ENCODE results near the gene LARGE1.

Gene LARGE1

DNA sequence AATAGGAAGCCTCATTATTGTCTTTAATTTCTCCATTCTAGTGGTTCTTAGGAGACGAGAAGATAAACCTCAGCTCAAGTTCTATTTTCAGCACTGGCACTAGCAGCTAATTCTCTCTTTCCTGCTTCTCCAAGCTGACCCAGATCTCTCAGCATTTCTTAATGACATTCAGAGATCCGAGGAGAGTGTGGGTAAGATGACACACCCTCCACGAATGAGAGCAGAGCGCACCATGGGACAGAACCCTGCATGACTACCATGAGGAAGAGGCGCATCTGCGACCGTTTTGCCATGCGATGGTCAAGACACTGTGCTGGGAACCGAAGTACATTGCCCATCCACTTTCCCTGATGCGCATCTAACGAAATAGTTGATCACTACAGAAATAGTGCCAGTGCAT, 241.8 kb downstream of the LARGE1 start:
- in situ Hi-C loops (cut with MboI; ENCODE audit: low sequenced_read_pairs), result no loop called here

DNA sequence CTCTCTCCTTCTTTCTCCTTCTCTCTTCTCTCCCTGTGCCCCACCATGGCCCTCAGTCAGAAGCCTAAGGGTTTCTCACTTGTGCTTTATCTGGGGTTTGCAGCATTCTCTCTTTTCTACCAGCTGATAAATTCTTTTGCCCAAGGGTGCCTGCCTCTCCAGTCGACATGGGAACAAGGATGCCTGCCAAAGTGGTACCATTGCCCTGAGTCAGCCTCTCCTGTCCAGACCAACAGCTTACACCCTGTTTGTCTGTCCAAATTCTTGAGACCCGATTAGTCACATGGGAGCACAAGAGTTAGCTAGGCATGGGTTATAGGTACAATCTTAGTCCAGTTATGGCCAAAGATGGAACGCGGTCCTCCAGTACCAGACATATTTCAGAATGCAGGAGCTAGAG, 242.7 kb downstream of the LARGE1 start:
- in situ Hi-C loops (cut with MboI; ENCODE audit: low sequenced_read_pairs), result no loop called here

DNA sequence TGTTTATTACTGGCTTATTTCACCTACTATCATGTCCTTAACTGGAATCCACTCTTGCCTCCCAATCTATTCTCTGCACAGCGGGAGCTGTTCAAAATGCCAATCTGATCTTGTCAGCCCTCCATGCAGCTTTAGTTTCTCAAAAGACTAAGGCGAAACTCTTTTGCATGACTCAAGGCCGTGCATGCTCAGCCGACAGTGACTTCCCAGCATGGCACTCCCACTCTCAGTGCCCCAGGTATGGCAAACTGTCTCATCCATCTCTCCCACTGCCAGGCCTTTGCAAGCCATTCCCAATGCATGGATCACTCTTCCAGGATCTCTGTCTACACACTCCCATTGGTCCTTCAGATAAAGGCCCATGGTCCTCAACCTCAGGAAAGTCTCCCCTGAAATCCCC, 245.9 kb downstream of the LARGE1 start:
- in situ Hi-C loops (cut with MboI; ENCODE audit: low sequenced_read_pairs), result no loop called here

DNA sequence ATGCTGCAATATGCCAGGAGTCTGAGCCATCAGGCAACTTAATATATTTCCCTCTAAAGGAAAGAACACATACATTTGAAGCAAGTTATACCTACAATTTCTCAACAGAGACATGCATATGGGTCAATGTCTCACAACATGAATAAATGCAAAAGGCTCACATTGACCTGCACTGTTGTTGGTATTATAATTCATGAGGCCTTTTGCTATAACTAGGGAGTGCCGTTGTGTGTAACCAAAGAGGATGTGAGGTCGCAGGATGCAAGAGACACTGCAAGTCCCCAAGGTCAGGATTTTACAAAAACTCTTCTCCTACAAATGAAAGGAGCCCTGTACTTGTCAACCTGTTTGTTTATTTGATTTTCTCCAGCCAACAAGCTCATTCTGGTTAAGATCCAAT, 250.5 kb downstream of the LARGE1 start:
- in situ Hi-C loops (cut with MboI; ENCODE audit: low sequenced_read_pairs), result no loop called here

DNA sequence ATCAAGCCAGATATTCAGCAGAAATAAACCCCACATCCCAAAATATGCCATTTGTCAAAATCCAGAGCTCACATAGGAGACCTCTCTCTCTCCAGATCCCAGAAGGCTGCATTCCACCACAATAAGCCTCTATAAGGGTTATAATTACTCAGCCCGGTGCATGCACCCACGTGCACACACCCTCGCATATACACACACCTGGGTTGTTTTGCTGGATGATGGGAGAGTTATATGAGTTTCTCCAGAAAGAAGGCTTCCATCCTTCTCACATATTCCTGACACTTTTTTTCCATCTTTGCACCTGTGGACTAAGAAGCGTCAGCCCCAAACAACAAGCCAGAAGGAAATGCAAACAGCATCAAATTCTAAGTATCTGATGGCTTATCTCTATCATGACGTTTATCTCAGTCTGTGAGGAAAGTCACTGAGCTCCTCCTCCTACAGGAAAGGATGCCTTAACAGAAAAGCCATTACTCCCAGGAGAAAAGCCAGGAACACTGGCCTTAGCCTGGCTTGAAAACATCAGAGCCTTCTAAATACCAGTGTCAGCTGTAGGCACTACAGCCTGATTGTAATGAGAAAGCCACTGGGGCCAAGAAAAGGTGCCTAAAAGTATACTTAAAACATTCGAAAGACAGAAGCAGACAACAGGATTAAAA, 253.2 kb downstream of the LARGE1 start:
- in situ Hi-C loops (cut with MboI; ENCODE audit: low sequenced_read_pairs), result no loop called here

DNA sequence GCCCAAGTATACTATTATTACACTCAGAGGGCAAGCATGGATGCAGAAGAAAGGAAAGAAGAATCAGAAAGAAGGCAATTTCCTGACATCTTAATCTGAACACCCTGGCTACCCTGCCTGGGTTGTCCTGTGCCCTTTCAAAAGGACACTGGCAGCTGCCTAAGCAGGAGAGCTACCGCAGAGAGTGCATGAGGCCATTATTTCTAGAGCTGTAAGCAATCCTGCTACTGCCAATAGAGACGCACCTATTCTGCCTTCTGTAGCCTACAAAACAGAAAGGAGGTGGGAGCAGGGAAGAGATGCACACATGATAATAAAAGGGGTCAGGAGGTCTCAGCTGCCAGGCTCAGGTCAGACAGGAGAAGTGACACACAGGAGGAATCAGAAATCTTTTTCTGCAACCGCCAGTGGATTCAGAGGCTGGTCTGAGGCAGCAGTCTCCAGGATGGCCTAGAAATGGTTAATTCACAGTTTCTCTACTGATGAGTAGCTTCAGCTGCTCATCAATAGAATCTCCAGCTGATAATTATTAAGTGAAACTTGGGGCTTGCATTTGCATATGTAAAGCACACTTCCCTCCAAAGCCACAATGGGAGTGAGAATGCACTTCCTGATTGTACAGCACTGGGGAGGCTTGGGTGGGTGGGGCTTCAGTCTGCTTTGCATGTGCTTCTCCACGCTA, 253.9 kb downstream of the LARGE1 start:
- in situ Hi-C loops (cut with MboI; ENCODE audit: low sequenced_read_pairs), result no loop called here

DNA sequence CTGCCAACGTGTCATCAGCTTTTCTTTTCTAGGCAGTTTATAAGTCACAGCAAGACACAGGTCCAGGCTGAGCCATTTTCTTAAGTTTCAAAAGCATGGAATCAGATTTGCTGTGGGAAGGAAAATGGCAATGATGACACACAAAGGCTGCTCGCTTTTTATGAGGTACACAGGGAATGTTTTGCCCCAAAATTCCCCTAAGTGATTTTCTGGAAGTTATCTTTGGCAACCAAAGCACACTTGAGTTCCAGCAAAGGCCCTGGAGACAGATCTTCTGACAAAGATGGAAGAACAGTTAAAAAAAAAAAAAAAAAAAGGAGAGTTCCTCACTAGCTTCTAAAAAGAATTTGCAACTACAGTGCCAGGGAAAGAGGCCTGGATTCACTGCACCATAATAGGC, 260.8 kb downstream of the LARGE1 start:
- in situ Hi-C loops (cut with MboI; ENCODE audit: low sequenced_read_pairs), result no loop called here

DNA sequence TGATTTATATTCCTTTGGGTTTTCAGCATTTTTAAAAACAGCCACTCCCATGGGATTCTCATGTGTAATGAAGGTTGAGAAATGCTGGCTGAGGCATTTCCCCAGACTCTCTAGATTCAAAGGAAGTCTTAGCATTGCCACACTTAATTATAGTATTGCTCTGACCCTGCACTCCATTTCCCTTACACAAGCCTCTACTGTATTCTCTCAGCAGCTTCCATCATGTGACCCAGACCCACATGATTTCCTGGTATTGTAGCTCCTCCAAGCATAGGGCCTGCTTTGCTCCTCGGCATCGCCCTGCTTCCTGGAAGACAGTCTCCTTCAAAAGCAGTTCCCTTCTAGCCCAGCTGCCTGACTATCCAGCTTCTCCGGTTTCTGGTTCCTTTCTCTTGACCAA, 261.5 kb downstream of the LARGE1 start:
- in situ Hi-C loops (cut with MboI; ENCODE audit: low sequenced_read_pairs), result no loop called here

DNA sequence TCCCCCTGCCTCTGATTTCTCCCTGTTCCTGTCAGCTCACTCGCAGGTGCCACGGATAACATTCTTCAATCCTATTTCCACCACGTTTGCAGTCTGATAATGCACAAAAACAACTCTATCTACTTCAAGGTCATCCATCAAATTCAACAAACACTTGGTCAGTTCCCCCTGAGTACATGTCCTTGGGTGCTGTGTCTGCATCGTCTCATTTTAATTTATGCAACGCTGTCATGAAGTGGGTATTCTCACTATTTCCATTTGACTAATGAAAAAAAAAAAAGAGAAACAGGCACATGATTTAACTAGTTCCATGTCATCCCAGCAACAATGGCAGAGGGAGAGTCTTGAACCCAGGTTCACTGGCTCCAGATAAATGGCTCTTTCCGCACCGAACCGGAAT, 262.6 kb downstream of the LARGE1 start:
- in situ Hi-C loops (cut with MboI; ENCODE audit: low sequenced_read_pairs), result no loop called here

DNA sequence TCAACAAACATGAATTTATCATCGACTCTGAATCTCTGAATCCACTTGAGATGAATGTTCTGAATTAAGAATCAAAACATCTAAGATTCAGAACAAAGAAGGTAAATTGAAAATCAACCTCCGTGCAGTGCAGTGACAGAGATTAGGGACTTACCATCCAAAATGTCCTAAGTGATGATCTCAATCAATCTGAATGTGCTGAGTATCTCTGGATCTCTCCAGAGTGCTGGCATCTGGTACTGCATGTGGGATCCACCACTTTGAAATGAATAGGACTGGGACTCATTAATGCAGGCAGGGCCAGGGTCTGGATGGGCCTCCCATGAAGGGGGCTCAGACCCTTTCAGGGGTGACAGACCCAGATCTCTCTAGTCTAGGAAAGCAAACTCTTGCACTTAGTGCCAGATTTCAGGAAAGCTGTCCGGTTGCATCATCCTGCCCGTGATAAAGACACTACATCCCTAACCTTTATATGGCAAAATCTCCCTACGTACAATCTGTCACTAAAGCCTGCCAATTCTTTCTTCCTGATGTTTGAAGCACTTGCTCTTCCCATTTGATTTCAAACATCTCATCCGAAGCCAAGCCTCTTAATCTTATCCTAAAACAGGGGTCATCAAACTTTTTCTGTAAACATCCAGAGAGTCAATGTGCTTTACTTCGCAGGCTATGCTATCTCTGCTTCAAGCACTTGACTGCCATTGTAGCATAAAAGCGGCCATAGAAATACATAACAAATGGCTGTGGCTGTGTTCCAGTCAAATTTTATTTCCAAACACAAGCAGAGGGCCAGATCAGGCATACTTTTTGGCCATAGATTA, 263.3 kb downstream of the LARGE1 start:
- in situ Hi-C loops (cut with MboI; ENCODE audit: low sequenced_read_pairs), result no loop called here

DNA sequence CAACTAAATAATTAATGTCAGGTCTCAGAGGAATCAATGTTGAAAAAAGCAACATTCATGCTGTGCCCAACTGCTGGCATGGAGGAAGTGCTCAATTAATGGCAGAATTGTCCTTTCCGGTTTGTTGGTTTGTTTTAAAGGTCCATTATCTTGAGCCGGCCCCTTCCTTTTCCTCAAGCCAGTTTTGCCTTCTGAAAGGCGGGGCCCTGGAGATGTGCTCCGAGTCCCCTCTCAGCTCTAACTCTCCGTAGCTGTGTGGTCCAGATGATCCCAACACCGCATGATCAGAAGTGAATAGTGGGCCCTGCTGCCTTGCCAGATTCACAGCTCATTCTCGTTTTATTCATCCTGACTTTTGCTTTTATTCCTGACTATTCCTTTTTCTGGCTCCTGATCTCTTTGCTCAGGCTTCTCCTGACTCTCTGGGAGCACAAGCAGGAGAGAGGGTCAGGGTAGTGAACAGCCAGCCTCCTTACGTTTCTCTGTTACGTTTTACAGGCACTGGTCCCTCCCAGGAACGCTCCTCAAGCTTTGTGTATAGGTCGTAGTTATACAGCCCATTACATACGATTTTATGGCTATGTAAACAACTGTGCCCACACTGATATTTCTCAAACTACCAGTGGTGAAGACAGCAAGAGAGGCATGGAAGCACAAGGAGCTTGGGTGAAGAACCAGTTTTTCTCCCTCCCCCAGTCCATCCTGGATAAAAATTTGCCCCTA, 265.9 kb downstream of the LARGE1 start:
- in situ Hi-C loops (cut with MboI; ENCODE audit: low sequenced_read_pairs), result no loop called here

DNA sequence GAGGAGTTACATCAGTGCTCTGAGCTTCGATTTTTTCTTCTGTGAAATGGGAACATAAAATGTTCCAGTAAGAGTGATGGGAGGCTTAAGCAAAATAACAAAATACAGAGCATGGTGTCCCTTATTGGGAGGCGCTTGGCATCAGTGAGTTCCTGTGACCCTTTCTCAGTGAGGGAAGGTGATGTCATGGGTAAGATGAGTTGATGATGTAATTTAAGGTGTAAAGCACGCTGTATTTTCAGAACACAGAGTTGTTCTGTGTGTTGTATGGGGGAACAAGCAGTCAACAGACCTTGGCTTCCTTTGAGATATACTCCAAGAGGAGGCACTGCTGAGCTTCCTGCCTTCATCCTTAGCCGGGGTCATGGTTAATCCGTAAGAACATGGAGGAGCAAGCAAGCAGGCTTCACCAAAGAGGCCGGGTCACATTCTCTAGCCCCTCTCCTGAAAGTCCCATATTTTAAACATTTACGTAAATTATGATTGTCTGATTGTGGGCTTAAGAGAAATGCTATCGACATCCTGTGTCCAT, 266.7 kb downstream of the LARGE1 start:
- in situ Hi-C loops (cut with MboI; ENCODE audit: low sequenced_read_pairs), result no loop called here

DNA sequence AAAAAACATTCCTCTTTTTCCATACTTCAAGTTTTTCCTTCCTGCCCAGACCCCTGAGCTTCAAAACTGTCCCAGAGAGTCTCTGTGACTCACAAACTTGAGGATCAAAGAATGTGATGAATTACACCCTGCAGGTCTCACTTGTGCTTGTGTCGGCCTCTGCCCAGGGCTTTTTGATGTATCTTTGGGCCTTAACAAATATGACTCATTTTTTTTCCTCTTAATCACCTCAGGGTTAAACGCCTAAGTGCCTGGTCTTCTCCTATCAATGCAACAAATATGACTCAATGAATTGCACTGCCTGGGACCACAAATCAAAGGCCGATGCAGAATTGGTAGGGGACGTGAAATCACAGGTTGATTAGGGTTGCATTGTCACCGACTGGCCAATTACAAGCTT, 267.7 kb downstream of the LARGE1 start:
- in situ Hi-C loops (cut with MboI; ENCODE audit: low sequenced_read_pairs), result no loop called here

DNA sequence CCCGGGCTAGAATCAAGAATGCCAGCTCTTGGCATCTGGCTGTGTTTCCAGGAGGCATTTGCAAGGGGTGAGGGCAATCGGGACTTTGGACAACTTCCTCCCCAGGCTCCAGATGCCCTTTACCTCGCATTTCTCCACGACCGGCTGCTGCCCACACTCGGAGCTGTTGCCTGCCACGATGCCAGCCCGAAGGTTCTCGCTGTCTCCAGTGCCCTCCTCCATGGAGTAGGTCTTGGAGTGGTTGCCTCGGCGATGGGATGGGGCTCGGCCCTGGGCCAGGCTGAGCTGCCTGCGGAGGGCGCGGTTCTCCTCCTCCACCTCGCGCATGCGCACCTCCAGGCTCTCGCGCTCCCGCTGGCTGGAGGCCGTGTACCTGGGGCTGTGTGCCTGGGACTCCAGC, 270.0 kb downstream of the LARGE1 start:
- in situ Hi-C loops (cut with MboI; ENCODE audit: low sequenced_read_pairs), result no loop called here

DNA sequence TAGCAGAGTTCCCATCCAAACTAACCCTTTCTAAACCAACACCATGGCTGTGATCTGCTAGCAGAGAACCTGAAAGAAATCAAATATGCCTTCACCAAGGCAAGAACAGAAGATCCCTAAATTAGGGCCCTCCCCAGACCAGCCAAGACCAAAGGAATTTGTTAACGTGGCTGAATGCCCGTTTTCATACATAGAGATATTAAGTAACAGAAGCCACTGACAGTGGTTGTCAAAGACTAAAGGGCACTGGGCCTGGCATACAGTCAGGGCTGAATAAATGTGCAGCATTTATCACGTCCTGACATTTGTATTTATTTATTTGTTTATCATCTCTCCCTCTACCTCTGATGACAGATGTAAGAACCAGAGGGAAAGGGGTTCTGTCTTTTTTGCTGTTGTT, 271.8 kb downstream of the LARGE1 start:
- in situ Hi-C loops (cut with MboI; ENCODE audit: low sequenced_read_pairs), result no loop called here

DNA sequence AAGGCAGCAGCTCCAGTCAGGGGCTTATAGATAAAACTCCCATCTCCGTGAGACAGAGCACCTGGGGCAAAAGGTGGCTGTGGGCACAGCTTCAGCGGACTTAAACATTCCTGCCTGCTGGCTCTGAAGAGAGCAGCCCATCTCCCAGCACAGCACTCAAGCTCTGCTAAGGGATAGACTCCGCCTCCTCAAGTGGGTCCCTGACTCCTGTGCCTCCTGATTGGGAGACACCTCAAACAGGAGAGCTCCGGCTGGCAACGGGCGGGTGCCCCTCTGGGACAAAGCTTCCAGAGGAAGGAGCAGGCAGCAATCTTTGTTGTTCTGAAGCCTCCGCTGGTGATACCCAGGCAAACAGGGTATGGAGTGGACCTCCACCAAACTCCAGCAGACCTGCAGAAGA, 279.4 kb downstream of the LARGE1 start:
- in situ Hi-C loops (cut with MboI; ENCODE audit: low sequenced_read_pairs), result no loop called here

DNA sequence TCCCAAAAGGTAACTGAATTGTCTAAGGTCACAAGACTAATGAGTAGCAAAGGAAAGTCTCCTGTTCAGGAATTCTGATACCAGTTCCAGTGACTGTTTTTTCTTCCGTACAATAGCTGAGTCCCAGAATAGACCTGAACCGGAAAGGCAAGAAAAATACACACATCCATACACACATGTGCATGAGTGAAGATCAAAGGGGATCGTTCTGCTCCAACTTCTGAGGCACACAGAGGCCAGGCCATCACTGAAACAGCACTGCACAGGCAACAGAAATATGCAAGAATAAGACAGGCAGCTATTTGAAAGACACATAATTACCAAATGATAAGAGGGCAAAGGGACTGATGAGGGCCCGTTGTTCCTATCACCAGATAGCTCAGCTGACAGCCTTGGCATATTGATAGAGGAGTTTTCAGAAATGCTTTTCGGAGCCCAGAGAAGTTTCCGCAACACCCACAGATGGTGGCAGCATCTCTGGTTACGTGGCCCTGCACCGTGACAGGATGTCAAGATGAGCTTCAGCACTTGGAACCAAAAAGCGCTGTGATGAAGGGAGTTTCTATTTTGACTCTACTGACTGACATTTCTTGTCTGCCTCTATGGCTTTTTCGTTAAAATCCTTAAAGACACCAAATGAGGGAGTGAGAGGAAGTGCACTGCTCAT, 280.6 kb downstream of the LARGE1 start:
- in situ Hi-C loops (cut with MboI; ENCODE audit: low sequenced_read_pairs), result no loop called here

DNA sequence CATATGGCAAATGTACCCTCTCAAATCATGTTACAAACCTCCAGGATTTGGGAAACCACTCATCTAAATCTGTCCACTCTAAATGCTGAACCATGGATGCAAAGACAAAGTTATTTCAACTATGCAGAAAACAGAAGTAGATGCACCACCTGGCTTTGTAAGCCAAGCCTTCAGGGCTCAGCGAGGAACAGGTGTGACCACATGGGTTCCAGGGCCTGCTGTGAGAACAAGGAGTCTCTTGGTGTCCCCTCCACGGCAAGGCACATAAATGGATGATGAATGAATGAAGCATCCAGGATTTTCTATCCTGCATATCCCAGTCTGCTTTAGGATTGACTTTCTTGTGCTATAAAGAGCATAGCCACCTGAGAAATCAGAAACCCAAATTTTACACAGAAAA, 284.5 kb downstream of the LARGE1 start:
- in situ Hi-C loops (cut with MboI; ENCODE audit: low sequenced_read_pairs), result no loop called here

DNA sequence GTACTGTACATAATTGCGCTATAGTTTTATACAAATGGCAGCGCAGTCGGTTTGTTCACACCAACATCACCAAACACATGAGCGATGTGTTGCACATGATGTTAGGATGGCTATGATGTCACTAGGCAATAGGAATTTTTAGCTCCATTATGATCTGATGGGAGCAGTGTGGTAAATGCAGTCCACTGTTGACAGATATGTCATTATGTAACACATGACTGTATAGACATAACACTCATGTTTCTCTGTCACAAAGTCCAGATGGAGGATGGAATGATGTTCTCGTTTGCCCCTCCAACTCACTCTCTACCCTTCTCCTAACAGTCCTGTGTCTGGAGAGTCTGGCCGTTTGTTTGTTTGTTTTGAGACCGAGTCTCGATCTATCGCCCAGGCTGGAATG, 288.5 kb downstream of the LARGE1 start:
- in situ Hi-C loops (cut with MboI; ENCODE audit: low sequenced_read_pairs), result no loop called here

DNA sequence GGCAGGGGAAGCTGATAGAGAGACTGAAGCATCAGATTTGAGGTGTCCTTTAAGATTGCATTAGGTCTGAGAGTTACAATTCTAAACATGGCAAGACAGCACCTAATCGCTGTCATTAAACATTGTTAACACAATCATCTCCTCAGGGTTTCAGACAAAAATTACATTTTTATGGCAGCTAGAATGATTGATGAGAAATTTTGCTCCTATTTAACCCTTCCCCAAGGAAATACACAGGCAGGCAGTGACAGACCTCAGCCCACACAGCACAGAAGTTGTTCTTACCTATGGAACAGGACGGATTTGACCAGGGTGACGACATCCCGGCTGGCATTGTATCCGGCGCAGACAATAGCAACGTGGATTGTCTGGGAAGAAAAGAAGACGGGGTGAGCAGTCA, 294.3 kb downstream of the LARGE1 start:
- in situ Hi-C loops (cut with MboI; ENCODE audit: low sequenced_read_pairs), result no loop called here

DNA sequence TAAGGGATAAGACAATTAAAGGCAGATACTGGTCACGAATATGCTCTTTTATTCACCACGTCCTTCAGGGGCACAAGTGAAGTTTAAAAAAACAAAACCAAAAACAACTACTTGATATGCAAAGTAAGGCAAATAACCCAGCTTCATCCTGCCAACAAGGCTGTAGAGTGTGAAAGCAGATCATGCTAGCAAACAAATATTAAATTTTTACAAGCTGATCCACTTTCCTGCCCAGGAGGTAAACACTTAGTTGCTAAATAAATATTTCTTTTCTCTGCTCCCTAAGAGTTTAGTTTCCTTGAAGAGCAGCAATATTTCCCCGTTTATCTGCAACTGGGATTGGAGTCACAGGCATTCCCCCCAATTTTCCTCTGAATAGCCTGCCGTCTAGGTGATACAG, 300.2 kb downstream of the LARGE1 start:
- in situ Hi-C loops (cut with MboI; ENCODE audit: low sequenced_read_pairs), result no loop called here
